ENCODE data around the gene NPW. TPM values are rescaled to one million over a fixed set of nuclear protein-coding genes. Genes with fewer than 3 reads are reported as not detected.

NPW gene
- total and polyA plus RNA-seq, 9 of the 15 experiments (the other 6 are each of a cell fraction or from before 2014, with no cell fraction given): 0.14 to 4.0 (median 2.6) TPM; not detected in 4

DNA sequence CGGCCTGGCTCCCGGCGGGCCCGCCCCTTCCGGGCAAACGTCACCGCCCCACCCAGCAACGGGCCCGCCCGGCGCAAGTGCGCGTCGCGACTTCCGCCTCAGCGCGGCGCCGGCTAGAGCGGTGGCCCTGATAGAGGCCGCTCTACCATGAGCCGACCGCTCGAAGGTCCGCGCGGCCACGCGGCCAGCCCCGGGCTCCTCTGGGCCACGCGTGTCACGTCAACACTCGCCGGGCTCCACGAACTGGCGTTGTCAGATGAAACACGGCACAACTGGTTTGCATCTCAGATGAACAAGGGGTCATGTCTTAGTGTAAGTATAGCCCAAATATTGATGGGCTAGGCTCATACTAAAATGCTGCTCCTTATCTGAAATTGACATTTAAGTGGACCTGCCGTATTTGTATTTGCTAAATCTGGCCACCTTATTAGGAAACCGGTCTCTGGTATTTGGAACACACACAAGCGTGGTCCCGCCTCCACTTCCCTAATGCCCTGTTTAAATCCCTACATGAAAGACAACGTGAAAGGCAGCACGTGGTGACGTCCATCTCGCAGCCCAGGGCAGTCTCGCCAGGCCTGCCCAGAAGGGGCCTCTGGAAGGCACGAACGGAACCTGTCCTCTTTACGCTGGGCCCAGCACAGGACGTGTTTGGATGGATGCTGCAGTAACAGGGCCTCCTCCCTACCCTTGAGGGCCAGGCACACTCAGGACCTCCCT, 9.6 kb upstream of the NPW start, which contains the start of gene ZNF598 (continued):
- TF ChIP-seq, protein P1, sequence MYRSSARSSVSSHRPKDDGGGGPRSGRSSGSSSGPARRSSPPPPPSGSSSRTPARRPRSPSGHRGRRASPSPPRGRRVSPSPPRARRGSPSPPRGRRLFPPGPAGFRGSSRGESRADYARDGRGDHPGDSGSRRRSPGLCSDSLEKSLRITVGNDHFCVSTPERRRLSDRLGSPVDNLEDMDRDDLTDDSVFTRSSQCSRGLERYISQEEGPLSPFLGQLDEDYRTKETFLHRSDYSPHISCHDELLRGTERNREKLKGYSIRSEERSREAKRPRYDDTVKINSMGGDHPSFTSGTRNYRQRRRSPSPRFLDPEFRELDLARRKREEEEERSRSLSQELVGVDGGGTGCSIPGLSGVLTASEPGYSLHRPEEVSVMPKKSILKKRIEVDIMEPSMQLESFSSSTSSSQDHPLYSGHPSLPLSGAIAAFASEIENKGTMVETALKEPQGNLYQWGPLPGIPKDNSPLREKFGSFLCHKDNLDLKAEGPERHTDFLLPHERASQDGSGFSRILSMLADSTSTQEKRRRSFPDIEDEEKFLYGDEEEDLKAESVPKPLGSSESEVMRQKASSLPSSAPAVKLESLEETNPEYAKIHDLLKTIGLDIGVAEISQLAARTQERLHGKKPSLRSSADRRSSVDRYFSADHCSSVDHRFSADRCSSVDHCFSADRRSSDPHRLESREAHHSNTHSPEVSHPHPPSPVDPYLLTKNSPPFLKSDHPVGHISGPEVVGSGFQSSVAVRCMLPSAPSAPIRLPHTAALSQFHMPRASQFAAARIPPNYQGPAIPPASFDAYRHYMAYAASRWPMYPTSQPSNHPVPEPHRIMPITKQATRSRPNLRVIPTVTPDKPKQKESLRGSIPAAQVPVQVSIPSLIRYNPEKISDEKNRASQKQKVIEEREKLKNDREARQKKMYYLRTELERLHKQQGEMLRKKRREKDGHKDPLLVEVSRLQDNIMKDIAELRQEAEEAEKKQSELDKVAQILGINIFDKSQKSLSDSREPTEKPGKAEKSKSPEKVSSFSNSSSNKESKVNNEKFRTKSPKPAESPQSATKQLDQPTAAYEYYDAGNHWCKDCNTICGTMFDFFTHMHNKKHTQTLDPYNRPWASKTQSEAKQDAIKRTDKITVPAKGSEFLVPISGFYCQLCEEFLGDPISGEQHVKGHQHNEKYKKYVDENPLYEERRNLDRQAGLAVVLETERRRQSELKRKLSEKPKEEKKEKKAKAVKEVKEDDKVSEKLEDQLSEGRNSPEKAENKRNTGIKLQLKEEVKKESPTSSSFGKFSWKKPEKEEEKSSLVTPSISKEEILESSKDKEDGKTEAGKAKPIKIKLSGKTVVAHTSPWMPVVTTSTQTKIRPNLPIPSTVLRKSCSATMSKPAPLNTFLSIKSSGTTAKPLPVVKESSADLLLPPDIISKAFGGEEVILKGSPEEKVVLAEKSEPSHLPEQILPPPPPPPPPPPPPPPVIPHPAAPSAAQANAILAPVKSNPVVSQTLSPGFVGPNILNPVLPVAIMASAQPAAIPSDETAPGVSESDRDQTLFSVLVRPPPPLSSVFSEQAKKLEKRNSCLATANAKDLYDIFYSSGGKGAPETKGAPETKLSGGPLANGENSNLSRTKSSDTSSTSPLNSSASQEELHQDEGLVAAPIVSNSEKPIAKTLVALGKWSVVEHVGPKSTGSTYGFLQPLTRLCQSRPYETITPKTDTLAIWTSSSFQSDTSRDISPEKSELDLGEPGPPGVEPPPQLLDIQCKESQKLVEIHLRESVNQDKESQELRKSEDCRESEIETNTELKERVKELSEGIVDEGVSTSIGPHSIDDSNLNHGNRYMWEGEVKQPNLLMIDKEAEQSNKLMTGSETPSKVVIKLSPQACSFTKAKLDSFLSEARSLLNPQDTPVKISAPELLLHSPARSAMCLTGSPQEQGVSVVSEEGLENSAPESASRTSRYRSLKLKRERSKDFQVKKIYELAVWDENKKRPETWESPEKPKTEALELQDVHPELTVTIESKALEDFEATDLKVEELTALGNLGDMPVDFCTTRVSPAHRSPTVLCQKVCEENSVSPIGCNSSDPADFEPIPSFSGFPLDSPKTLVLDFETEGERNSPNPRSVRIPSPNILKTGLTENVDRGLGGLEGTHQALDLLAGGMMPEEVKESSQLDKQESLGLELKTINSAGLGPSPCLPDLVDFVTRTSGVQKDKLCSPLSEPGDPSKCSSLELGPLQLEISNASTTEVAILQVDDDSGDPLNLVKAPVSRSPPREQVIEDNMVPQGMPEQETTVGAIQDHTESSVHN (IDR thresholded peaks at IDR 0.05; ENCODE audit: borderline replicate concordance in 1 of 2, low read depth in 1 of 2): 0 out of 4 replicates have a peak, but pooled peaks of 1 of the 2 experiments have one; percentile 28
- TF ChIP-seq HDGF (IDR thresholded peaks at IDR 0.05): no peak
- TF ChIP-seq POLR2AphosphoS2 (IDR thresholded peaks at IDR 0.05; ENCODE audit: low read length): no peak
- no peak; the same call in 1 of the 2 replicates for TF ChIP-seq ZBTB7A (IDR thresholded peaks at IDR 0.05; ENCODE audit: borderline replicate concordance, control insufficient read depth, low read depth, low read length)
- 0 out of 2 replicates have a peak, but pooled peaks have one; percentile 31 for TF ChIP-seq DPF2 (IDR thresholded peaks at IDR 0.05)
- TF ChIP-seq KLF1 (tag; IDR thresholded peaks at IDR 0.05): peak; percentile 82; the same call in 1 of the 2 replicates
- TF ChIP-seq, protein P2, sequence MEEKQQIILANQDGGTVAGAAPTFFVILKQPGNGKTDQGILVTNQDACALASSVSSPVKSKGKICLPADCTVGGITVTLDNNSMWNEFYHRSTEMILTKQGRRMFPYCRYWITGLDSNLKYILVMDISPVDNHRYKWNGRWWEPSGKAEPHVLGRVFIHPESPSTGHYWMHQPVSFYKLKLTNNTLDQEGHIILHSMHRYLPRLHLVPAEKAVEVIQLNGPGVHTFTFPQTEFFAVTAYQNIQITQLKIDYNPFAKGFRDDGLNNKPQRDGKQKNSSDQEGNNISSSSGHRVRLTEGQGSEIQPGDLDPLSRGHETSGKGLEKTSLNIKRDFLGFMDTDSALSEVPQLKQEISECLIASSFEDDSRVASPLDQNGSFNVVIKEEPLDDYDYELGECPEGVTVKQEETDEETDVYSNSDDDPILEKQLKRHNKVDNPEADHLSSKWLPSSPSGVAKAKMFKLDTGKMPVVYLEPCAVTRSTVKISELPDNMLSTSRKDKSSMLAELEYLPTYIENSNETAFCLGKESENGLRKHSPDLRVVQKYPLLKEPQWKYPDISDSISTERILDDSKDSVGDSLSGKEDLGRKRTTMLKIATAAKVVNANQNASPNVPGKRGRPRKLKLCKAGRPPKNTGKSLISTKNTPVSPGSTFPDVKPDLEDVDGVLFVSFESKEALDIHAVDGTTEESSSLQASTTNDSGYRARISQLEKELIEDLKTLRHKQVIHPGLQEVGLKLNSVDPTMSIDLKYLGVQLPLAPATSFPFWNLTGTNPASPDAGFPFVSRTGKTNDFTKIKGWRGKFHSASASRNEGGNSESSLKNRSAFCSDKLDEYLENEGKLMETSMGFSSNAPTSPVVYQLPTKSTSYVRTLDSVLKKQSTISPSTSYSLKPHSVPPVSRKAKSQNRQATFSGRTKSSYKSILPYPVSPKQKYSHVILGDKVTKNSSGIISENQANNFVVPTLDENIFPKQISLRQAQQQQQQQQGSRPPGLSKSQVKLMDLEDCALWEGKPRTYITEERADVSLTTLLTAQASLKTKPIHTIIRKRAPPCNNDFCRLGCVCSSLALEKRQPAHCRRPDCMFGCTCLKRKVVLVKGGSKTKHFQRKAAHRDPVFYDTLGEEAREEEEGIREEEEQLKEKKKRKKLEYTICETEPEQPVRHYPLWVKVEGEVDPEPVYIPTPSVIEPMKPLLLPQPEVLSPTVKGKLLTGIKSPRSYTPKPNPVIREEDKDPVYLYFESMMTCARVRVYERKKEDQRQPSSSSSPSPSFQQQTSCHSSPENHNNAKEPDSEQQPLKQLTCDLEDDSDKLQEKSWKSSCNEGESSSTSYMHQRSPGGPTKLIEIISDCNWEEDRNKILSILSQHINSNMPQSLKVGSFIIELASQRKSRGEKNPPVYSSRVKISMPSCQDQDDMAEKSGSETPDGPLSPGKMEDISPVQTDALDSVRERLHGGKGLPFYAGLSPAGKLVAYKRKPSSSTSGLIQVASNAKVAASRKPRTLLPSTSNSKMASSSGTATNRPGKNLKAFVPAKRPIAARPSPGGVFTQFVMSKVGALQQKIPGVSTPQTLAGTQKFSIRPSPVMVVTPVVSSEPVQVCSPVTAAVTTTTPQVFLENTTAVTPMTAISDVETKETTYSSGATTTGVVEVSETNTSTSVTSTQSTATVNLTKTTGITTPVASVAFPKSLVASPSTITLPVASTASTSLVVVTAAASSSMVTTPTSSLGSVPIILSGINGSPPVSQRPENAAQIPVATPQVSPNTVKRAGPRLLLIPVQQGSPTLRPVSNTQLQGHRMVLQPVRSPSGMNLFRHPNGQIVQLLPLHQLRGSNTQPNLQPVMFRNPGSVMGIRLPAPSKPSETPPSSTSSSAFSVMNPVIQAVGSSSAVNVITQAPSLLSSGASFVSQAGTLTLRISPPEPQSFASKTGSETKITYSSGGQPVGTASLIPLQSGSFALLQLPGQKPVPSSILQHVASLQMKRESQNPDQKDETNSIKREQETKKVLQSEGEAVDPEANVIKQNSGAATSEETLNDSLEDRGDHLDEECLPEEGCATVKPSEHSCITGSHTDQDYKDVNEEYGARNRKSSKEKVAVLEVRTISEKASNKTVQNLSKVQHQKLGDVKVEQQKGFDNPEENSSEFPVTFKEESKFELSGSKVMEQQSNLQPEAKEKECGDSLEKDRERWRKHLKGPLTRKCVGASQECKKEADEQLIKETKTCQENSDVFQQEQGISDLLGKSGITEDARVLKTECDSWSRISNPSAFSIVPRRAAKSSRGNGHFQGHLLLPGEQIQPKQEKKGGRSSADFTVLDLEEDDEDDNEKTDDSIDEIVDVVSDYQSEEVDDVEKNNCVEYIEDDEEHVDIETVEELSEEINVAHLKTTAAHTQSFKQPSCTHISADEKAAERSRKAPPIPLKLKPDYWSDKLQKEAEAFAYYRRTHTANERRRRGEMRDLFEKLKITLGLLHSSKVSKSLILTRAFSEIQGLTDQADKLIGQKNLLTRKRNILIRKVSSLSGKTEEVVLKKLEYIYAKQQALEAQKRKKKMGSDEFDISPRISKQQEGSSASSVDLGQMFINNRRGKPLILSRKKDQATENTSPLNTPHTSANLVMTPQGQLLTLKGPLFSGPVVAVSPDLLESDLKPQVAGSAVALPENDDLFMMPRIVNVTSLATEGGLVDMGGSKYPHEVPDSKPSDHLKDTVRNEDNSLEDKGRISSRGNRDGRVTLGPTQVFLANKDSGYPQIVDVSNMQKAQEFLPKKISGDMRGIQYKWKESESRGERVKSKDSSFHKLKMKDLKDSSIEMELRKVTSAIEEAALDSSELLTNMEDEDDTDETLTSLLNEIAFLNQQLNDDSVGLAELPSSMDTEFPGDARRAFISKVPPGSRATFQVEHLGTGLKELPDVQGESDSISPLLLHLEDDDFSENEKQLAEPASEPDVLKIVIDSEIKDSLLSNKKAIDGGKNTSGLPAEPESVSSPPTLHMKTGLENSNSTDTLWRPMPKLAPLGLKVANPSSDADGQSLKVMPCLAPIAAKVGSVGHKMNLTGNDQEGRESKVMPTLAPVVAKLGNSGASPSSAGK (IDR thresholded peaks at IDR 0.05): peak; percentile 89

Data from K562 (cell line).